PFSK-1 (cell line): ENCODE measurements around the gene PODXL2.

Source experiments
- FOXP2 ChIP-seq: optimal IDR thresholded peaks from 2 replicates; pipeline ENCODE3; 2011; ENCODE audit warnings: borderline replicate concordance, control low read depth, inconsistent platforms; ENCODE audit not compliant: insufficient read depth; ENCODE audit errors: extremely low read length, extremely low read depth
- POLR2AphosphoS5 ChIP-seq: IDR thresholded peaks from 2 replicates; pipeline ENCODE4 v1.6.1; 2012; ENCODE audit warnings: low read depth, mild to moderate bottlenecking, control low read depth, low read length, moderate library complexity
- REST ChIP-seq, 2 experiments: IDR thresholded peaks; 2 replicates each; pipeline versions ENCODE4 v1.6.1 to v1.8.0; 2011 to 2012; ENCODE audit warnings: low read depth in 2 of 2, low read length in 2 of 2, control low read depth in 1 of 2, inconsistent platforms in 1 of 2, mild to moderate bottlenecking in 1 of 2, moderate library complexity in 1 of 2; ENCODE audit not compliant: insufficient read depth in 1 of 2
- SIN3A ChIP-seq: IDR thresholded peaks from 2 replicates; pipeline ENCODE4 v1.6.1; 2012; ENCODE audit warnings: mild to moderate bottlenecking, low read length, moderate library complexity, borderline replicate concordance; ENCODE audit not compliant: insufficient read depth
- TAF1 ChIP-seq: IDR thresholded peaks from 2 replicates; pipeline ENCODE4 v1.6.1; 2012; ENCODE audit warnings: low read length, control low read depth, borderline replicate concordance; ENCODE audit not compliant: insufficient read depth

Gene PODXL2

GRCh38 chr3:127678315-127678599, 49.3 kb downstream of the PODXL2 start:
- no peak for TF ChIP-seq SIN3A
- TF ChIP-seq POLR2AphosphoS5 = no peak
- TF ChIP-seq REST (IDR thresholded peaks at IDR 0.05; ENCODE audit: insufficient read depth in 1 of 2, low read depth in 2 of 2, low read length in 2 of 2) = no peak
- TF ChIP-seq TAF1 = no peak
- no peak for TF ChIP-seq FOXP2

GRCh38 chr3:127678611-127679533, 49.9 kb downstream of the PODXL2 start:
- TF ChIP-seq TAF1 (peak; percentile 53; the same call in 1 of the 2 replicates), FOXP2 (no peak), POLR2AphosphoS5 (peak; percentile 33)

- TF ChIP-seq TAF1 (no peak), SIN3A (no peak; the same call in 1 of the 2 replicates), POLR2AphosphoS5 (no peak), REST (IDR thresholded peaks at IDR 0.05; ENCODE audit: insufficient read depth in 1 of 2, low read depth in 2 of 2, low read length in 2 of 2) (no peak), FOXP2 (no peak)
These were observed 50.7 kb downstream of the PODXL2 start for GRCh38 chr3:127679534-127680145.

GRCh38 chr3:127680146-127680661, 51.2 kb downstream of the PODXL2 start:
- no peak for TF ChIP-seq TAF1
- no peak for TF ChIP-seq REST (IDR thresholded peaks at IDR 0.05; ENCODE audit: insufficient read depth in 1 of 2, low read depth in 2 of 2, low read length in 2 of 2)
- no peak for TF ChIP-seq FOXP2
- TF ChIP-seq POLR2AphosphoS5 = peak; percentile 23; the same call in 1 of the 2 replicates
- TF ChIP-seq SIN3A = no peak

GRCh38 chr3:127680798-127681221, 51.8 kb downstream of the PODXL2 start:
- TF ChIP-seq SIN3A (0 out of 2 replicates have a peak, but pooled peaks have one; percentile 12), REST (IDR thresholded peaks at IDR 0.05; ENCODE audit: insufficient read depth in 1 of 2, low read depth in 2 of 2, low read length in 2 of 2) (no peak), POLR2AphosphoS5 (0 out of 2 replicates have a peak, but pooled peaks have one; percentile 55)
